Suppressor macrophage (primary cell): Measurements from ENCODE around the gene UBE4B.
"Not testable (repeated sequence)": the region's sequence is repeated elsewhere in the genome, so short reads cannot be mapped to it uniquely, and the experiment has no call there.

Source experiments
- DNase-seq, 4 experiments: peaks; one replicate each; pipeline ENCODE4 v3.0.0-alpha.2; 2020 to 2022

The UBE4B gene

GRCh38 chr1:10042746-10043145, 10.0 kb downstream of the UBE4B start:
- DNase-seq, result no peak

GRCh38 chr1:10045480-10046355, 13.0 kb downstream of the UBE4B start:
- no peak for DNase-seq

- DNase-seq, result no peak
Observed at GRCh38 chr1:10046356-10047085, 13.8 kb downstream of the UBE4B start.

GRCh38 chr1:10048601-10049000, 15.8 kb downstream of the UBE4B start:
- DNase-seq, result no peak

- DNase-seq, result no peak
Observed at GRCh38 chr1:10050611-10051010, 17.9 kb downstream of the UBE4B start.

GRCh38 chr1:10051656-10052055, 18.9 kb downstream of the UBE4B start:
- no peak for DNase-seq

GRCh38 chr1:10052347-10052746, 19.6 kb downstream of the UBE4B start:
- DNase-seq, result no peak

GRCh38 chr1:10054465-10054864, 21.7 kb downstream of the UBE4B start:
- no peak for DNase-seq

- DNase-seq, result no peak
Observed at GRCh38 chr1:10056599-10056987, 23.8 kb downstream of the UBE4B start.

GRCh38 chr1:10057343-10057742, 24.6 kb downstream of the UBE4B start:
- peak; percentile 57 to 77 (median 74) for DNase-seq

GRCh38 chr1:10057796-10058195, 25.0 kb downstream of the UBE4B start:
- DNase-seq, result no peak

GRCh38 chr1:10059342-10059718, 26.6 kb downstream of the UBE4B start:
- DNase-seq, result no peak

GRCh38 chr1:10060311-10061100, 27.7 kb downstream of the UBE4B start:
- no peak for DNase-seq

GRCh38 chr1:10061276-10061675, 28.5 kb downstream of the UBE4B start:
- DNase-seq, result no peak

- DNase-seq, result no peak
Observed at GRCh38 chr1:10063878-10064277, 31.1 kb downstream of the UBE4B start.

GRCh38 chr1:10064416-10065343, 31.9 kb downstream of the UBE4B start:
- no peak for DNase-seq

GRCh38 chr1:10065344-10065685, 32.6 kb downstream of the UBE4B start:
- peak; percentile 82 to 89 (median 86) for DNase-seq

- no peak for DNase-seq
Observed at GRCh38 chr1:10065760-10066159, 33.0 kb downstream of the UBE4B start.

- no peak for DNase-seq
Observed at GRCh38 chr1:10068605-10069294, 36.0 kb downstream of the UBE4B start.

- no peak for DNase-seq
Observed at GRCh38 chr1:10070206-10070605, 37.4 kb downstream of the UBE4B start.

GRCh38 chr1:10071640-10072039, 38.9 kb downstream of the UBE4B start:
- DNase-seq, result no peak

- not testable (repeated sequence) for DNase-seq
Observed at GRCh38 chr1:10073371-10073770, 40.6 kb downstream of the UBE4B start.
